ENCODE data around the gene PPP2R5E.

The PPP2R5E gene

DNA sequence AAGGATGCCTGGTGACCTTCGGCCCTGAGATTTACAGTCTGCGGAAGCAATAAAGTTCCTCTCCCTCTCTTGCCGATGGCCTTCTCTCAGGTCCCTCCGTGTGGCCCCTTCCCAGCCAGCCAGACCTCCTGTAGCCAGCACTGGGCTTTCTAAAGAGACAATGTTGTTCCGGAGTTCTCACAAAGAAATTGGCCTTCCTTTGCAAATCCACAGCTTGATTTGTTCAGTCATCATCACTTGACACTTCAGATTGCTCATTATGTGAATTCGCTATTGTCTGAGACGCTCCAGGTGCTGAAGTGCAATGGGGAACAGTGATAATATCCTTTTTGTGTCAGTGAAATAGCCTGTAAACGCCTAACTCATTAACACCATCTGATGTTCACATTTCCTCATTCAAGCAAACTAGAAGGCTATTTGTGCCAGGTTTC lies 180.8 kb downstream of the PPP2R5E start:
- DNase-seq: peak; percentile 94

DNA sequence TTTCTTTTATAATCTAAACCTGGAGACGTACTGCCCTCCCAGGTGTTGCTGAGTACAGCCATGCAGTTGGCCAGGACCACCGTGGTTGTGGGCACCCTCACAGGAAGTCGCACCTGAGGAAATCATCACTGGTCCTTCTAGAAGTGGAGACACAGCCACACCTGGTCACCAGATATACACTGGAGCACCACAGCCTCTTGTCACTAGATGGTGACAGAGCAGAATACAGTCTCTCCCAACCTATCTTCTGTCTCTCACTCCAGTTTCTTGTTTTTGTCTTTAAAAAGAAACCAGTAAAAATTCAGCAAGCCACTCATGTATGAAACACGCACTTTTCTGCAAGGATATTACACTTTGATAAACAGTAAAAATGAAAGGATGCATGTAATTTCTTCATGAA lies 181.4 kb downstream of the PPP2R5E start:
- DNase-seq: peak; percentile 24

DNA sequence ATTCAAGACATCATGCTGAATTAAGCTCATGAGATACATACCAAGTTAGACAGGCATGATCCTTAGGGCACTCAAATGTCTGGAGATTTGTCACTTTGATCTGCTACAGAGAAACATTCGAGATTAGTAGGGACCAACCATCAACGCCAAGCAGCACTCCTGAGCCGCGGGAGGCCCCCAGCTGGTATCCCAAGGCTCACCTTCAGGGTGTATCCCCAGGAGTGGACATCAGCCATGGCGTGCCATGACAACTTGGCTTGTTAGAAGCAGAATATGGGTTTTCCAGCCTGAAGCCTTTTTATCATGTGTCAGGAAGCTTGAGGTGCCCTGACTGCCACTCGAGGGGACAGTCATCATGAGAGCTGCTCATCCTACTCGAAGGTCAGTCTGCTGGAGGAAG lies 185.3 kb downstream of the PPP2R5E start:
- no peak for DNase-seq

DNA sequence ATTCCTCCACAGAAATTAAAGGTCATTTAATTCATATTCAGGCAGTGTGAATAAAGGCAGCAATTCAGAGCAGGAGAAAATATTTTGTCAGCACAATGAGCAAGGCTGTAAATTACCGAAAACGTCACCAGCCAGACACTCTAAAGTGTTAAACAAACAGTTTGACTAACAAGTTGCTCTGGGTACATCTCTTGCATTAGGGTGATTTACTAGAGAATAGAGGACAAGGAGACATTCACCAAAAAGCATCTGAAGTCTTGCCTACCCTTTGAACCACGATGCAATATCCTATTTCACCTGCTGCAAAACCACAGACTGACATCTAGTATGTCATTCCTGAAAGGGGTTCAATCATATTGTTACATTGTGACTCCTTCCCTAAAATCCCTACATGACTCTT lies 197.4 kb downstream of the PPP2R5E start:
- no peak for DNase-seq

DNA sequence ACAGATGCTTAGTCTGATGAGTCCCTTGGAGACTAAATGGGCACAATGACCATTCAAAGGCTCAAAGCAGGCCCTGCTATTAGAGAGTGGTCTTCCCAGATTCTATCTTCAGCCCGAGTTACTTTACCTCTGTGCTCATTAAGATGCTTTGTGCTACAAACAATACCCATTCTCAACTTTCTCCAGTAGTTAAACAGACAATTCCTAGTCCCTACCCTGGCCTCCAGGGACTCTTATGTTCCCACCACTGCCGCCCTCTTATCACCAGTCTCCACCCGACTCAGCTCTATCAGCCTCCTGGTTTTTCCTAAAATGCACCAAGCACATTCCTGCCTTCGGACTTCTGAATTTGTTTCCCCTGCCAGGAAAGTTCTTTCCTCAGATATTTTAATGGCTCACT lies 198.8 kb downstream of the PPP2R5E start:
- DNase-seq: no peak

DNA sequence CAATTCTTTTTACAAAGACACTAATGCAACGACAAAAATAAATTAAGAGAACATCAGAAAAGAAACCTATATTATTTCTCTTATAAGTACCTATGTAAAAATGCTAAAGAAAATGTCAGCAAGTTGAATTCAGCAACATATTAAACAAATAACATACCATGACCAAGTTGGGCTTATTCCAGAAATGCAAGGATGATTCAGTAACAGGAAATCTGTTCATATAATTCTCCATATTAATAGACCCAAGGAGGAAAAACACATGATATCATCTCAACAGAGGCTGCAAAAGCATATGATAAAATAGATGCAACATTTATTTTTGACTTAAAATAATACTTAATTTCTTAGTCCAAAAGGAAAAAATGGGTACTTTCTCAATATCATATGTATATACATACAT lies 199.3 kb downstream of the PPP2R5E start:
- no peak for DNase-seq

DNA sequence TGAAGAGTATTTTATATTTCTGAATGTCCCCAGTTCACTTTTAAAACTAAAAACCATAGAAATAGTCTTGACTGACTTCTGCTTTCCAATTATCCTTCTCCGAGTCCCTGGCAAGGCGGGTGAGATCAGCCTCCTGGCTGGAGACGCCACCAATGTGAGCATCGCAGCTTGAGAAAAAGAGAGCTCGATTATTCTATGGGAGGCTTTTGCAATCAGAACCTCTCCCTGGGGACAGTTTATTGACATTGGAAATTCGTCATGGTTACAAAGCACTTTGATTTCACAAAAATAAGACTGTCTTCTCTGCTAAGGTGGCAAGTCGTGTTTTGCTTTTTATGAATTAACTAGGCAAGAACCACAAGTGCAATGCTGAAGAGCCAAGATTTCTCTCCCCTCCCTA lies 200.8 kb downstream of the PPP2R5E start:
- DNase-seq: no peak

DNA sequence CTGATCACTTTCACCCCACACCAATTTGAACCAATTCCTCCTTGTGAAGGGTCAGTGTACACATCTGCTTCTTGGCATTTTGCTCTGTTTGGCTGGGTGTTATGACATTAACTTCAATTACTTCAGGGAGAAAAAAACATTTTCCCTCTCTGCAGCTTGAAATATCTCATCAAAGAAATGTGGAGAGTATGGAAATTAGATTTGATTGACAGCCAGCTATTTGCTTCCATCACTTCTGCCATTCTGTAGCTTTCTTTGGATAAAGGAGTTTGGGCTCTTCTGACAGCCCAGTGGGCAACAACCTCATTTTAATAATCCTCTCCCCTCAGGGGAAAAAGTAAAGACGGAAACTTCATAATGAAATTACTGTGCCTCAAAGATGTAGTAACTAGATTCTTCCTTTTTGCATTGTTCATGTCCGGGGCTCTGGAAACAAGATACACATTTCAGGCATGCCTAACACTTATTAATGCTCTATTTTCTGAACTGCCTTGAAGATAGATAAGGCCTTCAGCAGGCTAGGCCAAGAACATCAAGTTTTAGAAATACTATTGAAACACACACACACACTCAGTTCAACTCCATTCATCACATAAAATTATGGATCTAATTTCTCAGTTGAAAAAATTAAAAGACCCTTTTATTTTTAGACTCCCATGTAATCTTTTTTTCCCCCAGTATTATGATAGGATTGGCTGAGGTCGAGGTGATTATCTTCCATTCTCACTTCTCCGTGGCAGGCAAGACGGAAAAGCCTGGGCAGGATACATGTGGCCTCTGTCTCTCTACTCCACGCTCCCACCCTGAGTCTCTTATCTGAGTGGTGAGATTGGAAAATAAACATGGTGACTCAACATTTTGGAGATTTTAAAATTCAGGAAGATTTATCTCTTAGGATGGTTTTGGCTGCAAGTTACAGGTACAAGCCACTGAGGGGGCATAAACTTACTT lies 214.1 kb downstream of the PPP2R5E start:
- DNase-seq: no peak

DNA sequence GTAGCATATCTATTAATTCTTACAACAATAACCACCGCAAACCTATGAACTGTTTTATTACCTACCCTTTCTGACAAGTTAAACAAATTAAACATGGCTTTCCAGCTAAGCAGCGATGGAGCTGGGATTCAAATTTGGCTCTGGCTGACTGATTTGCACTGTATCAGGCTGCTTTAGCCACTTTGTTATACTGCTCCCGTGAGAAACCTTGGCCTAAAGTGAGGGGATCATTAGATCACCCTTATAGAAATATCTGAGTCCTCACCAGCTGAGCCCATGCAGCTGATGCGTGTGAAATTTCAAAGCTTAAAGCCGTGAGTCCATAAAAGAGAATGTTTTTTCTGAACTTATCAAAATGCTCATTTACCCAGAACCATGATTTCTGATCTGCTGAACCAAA lies 216.3 kb downstream of the PPP2R5E start:
- no peak for DNase-seq

DNA sequence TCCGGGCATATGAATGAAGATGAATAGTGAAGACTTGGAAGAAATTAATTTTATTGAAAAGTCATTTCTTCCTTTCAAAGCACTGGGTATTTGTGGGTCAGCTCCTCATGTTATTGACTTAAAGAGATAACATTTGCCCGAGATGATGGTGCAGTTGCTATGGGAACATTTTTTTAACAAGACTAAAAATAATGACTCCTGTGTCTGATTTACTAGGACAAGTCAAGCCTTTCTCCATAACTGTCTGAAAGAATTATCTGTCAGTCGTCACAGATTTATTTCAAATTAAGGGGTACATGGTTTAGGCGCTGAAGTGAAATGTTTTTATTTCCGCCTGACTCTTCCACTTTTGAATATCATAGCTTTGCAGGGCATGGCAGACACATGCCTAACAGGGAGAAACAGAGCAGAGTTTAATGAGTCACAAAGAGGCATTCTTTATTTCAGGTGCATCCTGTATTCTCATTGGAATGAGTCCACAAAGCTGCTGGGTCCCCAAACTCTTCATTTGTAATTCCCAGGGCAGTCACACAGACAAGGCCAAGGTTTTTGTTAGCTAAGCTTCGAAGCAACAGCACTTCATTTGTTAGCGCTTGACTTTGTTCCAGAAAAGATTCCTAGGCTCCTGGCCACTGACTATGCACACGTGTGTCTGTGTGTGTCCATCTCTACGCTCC lies 220.1 kb downstream of the PPP2R5E start:
- no peak for DNase-seq

DNA sequence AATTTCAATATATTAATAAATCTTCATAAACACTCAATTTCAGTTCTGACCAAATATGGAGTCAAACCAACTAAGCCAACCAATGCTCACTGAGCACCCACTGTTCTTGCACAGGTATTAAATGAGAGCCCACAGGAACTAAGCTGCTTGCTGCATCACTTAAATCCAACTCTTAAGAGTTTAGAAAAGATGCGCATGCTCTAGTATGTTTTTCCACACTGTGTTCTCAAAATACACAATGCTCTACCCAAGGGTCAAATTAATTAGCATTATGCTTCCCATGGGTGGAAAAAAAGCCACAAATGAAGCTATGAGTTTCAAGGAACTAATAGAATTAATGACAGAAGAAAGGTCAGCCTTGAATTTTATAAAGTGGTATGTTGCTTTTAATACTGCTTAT lies 220.7 kb downstream of the PPP2R5E start:
- DNase-seq: no peak

All from NCI-H2081 treated with DMSO at 0.1 percent for 48 hours (cell line).